ENCODE measurements around the gene PKDCC.
A peak's percentile ranks its signal among the peaks of the same experiment; 100 is the strongest.
"Not testable (repeated sequence)": the region's sequence is repeated elsewhere in the genome, so short reads cannot be mapped to it uniquely, and the experiment has no call there.

The PKDCC gene

GRCh38 chr2:42030829-42031228, 17.0 kb upstream of the PKDCC start:
- DNase-seq, result no peak

DNA sequence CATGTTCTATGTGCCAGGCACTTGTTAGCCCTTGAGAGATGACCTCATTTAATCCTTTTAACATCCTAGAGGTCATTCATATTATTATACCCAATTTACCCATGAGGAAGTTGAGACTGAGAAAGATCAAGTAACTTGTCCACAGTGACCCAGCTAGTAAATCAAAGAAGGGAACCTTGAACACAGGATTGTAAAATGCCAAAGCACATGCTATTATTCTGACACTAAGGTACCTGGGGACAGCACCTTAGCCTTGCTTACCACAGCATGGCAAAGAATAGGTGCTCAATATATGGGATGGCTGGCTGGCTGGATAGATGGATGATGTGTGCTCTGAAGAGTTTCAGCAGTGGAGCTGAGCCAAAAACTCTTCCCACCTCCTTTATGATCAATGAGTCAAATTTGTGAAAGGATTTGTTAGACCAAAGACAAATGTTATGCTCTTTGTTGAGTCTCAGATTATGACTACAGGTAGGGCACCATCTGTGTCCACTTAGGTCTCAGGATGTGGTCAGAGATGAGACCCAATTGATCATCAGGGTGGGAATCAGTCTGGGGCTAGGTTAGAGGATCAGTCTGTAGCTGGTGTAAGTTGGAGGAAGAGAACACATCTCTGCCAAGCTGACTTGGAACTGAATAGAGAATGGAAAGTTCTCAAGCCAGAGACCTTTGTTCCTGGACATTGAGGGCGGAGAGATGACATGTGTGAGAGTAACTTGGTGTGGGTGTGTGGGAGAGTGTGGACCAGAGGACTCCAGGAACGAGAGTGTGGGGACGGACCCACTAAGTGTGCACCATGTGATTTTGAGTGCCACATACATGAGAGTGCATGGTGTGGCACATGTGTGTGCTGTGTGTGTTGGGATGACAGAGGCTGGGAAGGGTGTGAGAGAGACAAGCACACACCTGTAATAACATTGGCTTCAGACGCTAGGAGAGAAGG, 16.3 kb upstream of the PKDCC start:
- no peak for DNase-seq

DNA sequence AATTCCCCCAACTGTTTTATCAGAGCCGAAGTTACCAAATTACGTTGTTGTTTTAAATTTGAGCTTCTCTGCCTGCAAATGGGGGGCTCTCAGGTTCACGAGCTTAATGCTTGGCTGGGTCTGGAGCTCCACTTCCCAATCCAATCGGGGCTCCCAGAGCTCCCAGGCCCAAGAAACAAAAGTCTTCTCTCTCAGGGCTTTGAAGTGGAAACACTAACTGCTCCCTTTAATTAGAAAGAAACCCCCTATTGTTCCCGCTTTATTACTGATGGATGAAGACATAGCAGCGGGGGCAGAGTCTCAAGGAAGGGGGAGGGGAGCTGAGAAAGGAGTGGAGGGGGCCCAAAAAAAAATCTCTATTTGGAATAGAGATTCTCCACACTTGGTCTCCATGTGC, 15.6 kb upstream of the PKDCC start:
- no peak for DNase-seq

GRCh38 chr2:42032745-42033144, 15.1 kb upstream of the PKDCC start:
- no peak for DNase-seq

DNA sequence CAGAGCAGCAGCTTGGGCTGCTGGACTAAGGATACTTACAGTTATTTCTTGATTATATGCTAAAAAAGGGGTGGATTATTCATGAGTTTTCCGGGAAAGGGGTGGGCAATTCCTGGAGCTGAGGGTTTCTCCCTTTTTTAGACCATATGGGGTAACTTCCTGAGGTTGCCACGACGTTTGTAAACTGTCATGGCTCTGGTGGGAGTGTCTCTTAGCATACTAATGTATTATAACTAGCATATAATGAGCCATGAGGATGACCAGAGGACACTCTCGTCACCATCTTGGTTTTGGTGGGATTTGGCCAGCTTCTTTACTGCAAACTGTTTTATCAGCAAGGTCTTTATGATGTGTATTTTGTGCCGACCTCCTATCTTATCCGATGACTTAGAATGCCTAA, 13.7 kb upstream of the PKDCC start:
- DNase-seq, result not testable (repeated sequence)

DNA sequence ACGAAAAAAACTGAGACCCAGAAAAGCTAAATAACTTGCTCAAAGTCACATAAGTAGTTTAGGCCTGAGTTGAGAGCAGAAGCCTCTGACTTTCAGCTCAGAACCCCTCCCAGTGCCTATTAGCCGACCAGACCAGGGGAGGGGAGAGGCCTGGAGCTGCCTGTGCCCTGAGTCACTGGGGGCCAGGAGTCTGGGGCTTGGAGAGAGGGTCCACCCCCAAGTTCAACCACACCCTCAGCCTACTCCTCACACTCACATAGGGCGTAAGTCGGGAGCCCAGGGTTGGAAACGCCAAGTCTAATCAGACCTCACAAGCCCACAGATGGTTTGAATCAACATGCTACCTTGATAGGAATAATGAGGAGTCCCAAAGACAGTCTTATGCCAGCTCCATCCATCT, 12.6 kb upstream of the PKDCC start:
- no peak for DNase-seq

- DNase-seq, result no peak
Observed at GRCh38 chr2:42036413-42036812, 11.4 kb upstream of the PKDCC start.

- no peak for DNase-seq
Observed at GRCh38 chr2:42036940-42037339, 10.9 kb upstream of the PKDCC start.

DNA sequence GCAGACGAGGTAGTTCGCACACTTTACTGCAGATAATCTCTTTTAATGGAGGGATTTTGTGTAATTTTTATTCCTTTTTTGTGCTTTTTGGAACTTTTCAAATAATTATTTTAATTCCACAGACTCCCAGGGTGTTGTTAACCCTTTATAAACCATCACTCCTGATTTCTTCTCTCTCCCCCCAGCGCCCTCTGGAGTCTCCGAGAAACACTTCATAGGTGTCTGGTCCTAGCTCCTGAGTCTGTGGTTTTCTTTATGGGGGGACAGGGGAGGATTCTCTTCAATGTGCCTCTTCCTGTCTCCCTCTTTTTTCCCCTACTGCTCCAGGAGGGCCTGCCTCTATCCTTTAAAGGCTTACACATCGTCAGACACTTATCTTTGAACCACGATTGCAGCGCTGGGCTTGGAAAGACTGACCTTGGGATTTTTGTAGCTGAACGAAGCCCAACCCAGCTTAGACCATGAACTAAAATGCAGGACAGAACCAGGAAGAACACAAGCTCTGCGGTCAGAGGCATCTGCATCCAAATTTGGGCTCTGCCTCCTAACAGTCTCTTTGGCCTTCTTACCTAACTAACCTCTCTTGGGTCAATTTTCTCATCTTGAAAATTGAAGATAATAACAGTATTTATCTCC, 7.1 kb upstream of the PKDCC start:
- DNase-seq, result no peak

- DNase-seq, result no peak
Observed at GRCh38 chr2:42041377-42042127, 6.3 kb upstream of the PKDCC start.

GRCh38 chr2:42042631-42043355, 5.0 kb upstream of the PKDCC start:
- DNase-seq, result no peak

DNA sequence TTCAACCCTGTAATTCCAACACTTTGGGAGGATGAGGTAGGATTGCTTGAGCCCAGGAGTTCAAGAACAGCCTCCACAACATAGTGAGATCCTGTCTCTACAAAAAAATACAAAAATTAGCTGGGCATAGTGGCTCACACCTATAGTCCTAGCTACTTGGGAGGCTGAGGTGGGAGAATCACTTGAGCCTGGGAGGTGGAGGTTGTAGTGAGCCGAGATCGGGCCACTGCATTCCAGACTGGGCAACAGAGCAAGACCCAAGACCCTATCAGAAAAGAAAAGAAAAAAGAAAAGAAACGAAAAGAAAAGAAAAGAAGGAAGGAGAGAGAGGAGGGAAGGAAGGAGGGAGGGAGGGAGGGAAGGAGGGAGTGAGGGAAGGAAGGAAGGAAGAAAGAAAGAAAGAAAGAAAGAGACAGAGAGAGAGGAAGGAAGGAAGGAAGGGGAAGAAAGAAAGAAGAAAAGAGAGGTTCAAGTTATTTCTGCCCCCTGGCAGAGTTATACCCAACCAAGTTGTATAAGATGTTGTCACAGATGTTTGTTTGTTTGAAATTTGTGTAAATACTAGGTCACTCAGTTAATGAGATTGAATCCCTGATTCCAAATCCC, 3.9 kb upstream of the PKDCC start:
- DNase-seq, result no peak

DNA sequence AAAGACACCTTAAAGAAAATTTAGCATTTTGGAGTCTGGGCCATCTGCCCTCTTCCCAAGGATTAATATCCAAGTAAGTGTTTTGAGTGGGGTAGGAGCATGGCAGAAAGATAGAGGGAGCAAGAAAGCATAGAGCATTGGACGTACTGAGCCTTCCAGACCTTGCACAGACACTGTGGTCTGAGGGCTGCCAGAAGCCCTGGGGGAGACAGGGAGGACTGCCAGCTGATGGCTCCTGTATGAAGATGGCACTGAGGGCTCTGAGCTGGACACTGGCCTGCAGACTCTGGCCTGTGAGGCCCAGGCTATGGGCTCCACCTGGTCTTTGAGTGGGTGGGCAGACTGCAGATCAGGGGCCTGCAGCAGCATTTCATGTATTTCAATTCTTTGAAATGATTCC, 2.9 kb upstream of the PKDCC start:
- no peak for DNase-seq

GRCh38 chr2:42045352-42045751, 2.5 kb upstream of the PKDCC start:
- DNase-seq, result no peak

DNA sequence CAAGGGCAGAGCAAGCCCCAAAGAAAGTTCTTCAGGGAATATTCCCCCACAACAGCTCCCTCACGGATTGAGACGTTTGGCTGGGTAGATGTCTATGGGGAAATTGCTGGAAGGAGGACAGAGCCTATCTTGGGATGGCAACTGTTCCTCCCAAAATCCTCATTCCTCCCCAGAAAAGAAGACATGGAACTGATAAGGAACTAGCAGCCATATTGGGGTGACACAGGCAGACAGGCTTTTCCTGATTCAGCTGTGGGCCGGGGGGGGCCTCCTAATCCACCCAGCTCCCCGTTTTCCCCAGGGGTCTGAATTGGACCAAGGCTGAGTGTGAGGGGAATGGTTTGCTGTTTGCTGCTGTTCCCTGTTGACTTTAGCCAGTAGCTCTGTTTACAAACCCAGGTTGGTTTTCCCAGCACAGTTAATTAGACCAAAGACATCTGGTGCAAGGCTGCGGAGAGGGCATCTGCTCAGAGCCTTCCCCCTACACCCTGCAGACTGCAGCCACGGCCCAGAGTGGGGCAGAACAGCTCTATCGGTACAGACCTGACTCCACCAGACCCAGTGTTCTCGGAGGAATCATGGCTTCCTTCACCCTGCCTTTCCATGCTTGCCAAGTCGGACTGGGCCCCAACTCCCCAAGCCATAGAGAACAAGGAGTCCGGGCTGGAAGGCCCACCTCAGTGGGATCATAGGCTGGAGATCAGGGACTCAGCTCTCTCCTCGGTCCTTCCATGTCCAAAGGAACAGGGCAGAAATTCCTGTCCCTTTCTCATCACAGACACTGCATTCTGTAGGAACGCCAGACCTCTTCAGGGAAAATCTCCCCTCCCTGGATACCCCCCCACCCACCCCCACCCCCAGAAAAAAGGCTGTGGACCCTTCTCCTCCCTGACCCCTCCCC, 1.7 kb upstream of the PKDCC start:
- DNase-seq, result peak; percentile 58

GRCh38 chr2:42046819-42047487, 868 bp upstream of the PKDCC start:
- peak; percentile 11 for DNase-seq

- DNase-seq, result no peak
Observed at GRCh38 chr2:42048299-42049220, 739 bp downstream of the PKDCC start.

- no peak for DNase-seq
Observed at GRCh38 chr2:42049221-42050009, 1.6 kb downstream of the PKDCC start.

All from NCI-H2171 (cell line).